Activated naive CD4-positive, alpha-beta T cell treated with anti-CD3 and anti-CD28 coated beads for 36 hours (primary cell): ENCODE data around the gene KLHL6. TPM values are rescaled to one million over a fixed set of nuclear protein-coding genes. Genes with fewer than 3 reads are reported as not detected.
"Not testable (repeated sequence)": the region's sequence is repeated elsewhere in the genome, so short reads cannot be mapped to it uniquely, and the experiment has no call there.

Source experiments
- CTCF ChIA-PET: fragments of 350-600 bp; sonication (Branson Sonifier 250); formaldehyde crosslinking; loops from one replicate; lab custom pipeline; 2021; ENCODE audit warnings: antibody characterized with exemption; lab: Charles Lee
- DNase-seq: peaks from one replicate; pipeline ENCODE4 v3.0.0-alpha.2; 2020
- H3K27ac Mint-ChIP-seq: one replicate; pipeline ENCODE4 v1.8.0; 2021; ENCODE audit warnings: mild to moderate bottlenecking, mixed read lengths
- H3K27me3 Mint-ChIP-seq: one replicate; pipeline ENCODE4 v1.8.0; 2021; ENCODE audit warnings: low read depth, mixed read lengths
- H3K36me3 Mint-ChIP-seq: one replicate; pipeline ENCODE4 v1.8.0; 2021; ENCODE audit warnings: low read depth, mixed read lengths
- H3K4me1 Mint-ChIP-seq: one replicate; pipeline ENCODE4 v1.8.0; 2021; ENCODE audit warnings: low read depth, mixed read lengths
- H3K4me3 Mint-ChIP-seq: one replicate; pipeline ENCODE4 v1.8.0; 2021; ENCODE audit warnings: mild to moderate bottlenecking, moderate library complexity, mixed read lengths
- H3K9me3 Mint-ChIP-seq: one replicate; pipeline ENCODE4 v1.8.0; 2021; ENCODE audit warnings: mixed read lengths
- intact Hi-C: fragments of 100-400 bp; cut with micrococcal nuclease; formaldehyde crosslinking; loops from one replicate; pipeline ENCODE4 v1.15.1; 2023
- total RNA-seq, 2 experiments: library from RNA; stranded (reverse); gene quantifications; one replicate each; pipeline ENCODE4 v1.2.3, GENCODE V29; 2021

KLHL6 gene
- total RNA-seq, 2 experiments from 2014 or later, result 82.3 to 82.4 TPM

DNA sequence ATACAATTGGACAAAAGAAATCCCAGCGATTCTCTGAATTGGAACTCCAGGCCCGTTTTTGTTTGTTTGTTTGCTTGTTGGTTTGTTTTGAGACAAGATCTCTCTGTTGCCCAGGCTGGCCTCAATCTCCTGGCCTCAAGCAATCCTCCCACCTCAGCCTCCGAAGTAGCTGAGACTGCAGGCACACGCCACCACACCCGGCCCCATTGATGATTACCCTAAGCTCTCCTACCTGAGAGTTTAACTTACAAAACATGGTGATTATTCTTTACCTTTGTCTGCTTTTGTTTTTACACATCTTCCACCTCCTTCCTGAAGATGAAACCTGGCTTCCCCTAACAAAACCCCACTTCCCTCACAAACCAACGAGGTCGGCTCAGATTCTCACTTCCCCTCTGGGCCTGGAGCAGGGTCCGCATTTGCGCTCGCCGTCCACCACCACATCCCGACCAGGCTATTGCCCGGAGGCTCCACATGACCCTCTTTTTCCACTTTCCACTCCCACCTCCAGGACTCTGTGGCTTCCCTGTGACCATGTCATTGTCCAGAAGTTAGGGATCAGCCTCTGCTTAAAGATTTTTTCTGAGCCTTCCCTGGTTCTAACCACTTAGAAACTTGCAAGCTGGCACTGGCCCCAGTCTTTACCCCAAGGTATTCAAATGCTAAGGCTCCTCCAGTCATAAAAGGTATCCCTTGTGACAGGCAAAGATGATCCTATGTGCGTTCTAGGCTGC, 14.8 kb downstream of the KLHL6 start:
- Mint-ChIP-seq H3K36me3 (peaks cover 34% of the 10 kb centered on the region), H3K4me3 (no peak overlapping the region), H3K27ac (peak overlapping the region; percentile 68), H3K27me3 (no peaks in the 10 kb centered on the region), H3K9me3 (no peaks in the 10 kb centered on the region), H3K4me1 (peaks cover 92% of the 10 kb centered on the region)
- intact Hi-C loops, result loop anchor here (1.0 kb wide), 1 partner anchor 24 kb away; no protein-coding TSS in a partner anchor
- CTCF ChIA-PET, result interaction anchor here (0.7 to 1.4 kb wide), 4 partner anchors 11 to 226 kb away, joined by 3 read pairs; no protein-coding TSS in a partner anchor
- no peak for DNase-seq

DNA sequence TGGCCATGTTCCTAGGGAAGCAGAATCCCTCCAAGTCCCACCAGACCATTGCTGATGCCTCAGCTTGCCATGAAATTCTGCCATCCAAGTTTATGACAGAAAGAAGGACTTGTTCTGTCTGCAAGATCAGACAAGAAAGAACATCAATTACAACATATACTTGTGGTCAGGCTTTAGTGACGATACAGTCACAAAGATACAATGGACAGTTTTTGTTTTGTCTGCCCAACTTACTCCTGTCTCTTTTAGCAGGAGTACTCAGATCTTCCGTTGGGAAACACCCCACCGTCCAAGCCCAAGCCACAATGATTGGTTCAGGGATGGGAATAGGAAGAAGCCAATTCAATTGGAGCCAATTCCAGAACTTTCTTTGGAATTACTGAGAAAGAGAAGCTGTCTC, 15.7 kb downstream of the KLHL6 start:
- Mint-ChIP-seq H3K4me3 (no peak overlapping the region), H3K36me3 (peaks cover 31% of the 10 kb centered on the region), H3K9me3 (no peaks in the 10 kb centered on the region), H3K4me1 (peaks cover 83% of the 10 kb centered on the region), H3K27me3 (no peaks in the 10 kb centered on the region), H3K27ac (no peak overlapping the region)
- DNase-seq, result no peak
- intact Hi-C loops, result no loop called here
- CTCF ChIA-PET, result interaction anchor here (0.7 to 1.5 kb wide), 3 partner anchors 12 to 64 kb away, joined by 3 read pairs; no protein-coding TSS in a partner anchor

- peaks cover 25% of the 10 kb centered on the region for H3K36me3 Mint-ChIP-seq
- CTCF ChIA-PET, result interaction anchor here (0.6 to 1.5 kb wide), 3 partner anchors 11 to 55 kb away, joined by 3 read pairs; no protein-coding TSS in a partner anchor
- H3K9me3 Mint-ChIP-seq, result no peaks in the 10 kb centered on the region
- peaks cover 79% of the 10 kb centered on the region for H3K4me1 Mint-ChIP-seq
- no peak overlapping the region for H3K4me3 Mint-ChIP-seq
- intact Hi-C loops, result no loop called here
- peak overlapping the region; percentile 50 for H3K27ac Mint-ChIP-seq
- DNase-seq, result no peak
- no peaks in the 10 kb centered on the region for H3K27me3 Mint-ChIP-seq
These were observed 17.0 kb downstream of the KLHL6 start for GRCh38 chr3:183538486-183538885.

DNA sequence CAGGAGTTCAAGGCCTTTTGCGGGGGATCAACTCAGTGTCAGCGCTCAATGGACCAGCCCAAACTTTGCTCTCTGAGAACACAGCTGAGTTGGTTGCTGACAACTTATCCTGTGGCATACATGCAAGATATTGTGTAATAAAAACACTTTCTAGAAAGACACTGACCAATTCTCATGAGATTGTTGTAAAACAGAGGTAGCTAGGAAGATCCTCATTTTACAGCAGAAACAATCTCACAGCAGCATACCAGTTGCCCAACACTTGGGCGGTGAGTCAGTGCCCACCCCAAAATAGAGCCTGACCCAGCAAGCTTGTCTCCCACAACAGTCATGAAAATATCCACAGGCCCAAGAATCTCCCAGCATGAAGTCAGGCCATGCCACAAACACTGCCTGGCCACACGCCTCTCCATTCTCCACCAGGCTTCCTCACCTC, 18.2 kb downstream of the KLHL6 start:
- no peak for DNase-seq
- Mint-ChIP-seq H3K27ac (no peak overlapping the region), H3K27me3 (no peaks in the 10 kb centered on the region), H3K36me3 (peaks cover 31% of the 10 kb centered on the region), H3K4me1 (peaks cover 79% of the 10 kb centered on the region), H3K4me3 (no peak overlapping the region), H3K9me3 (no peaks in the 10 kb centered on the region)
- CTCF ChIA-PET, result interaction anchor here (0.9 to 1.3 kb wide), 2 partner anchors 68 to 229 kb away, joined by 3 read pairs; no protein-coding TSS in a partner anchor
- intact Hi-C loops, result no loop called here

DNA sequence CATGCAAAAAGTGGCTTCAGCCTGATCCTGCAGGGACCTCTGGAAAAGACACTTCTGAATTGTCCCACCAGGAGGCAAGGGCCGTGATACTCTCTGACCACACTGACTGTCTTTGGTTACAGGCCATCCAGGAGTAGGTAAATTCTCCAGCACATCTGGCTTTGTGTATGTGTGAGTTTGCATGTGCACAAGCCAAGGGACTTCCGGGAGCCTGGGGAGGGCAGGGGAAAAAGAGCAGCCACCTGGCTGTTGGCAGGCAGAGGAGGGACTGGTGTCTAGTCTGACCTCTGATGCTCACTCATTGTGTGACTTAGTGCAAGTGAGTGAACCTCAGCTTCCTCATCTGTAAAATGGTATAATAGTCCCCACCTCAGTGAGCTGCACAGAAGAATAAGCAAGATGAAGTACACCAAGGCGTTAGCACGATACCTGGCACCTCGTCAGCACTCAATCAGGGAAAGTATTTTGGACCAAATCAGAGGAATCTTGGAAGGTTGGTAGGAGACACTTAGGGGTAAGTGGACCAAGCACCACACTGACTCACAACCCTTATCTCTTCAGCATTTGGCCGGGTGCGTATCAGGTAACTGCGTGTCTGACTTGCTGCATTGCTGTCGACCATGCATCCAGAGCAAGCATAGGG, 19.1 kb downstream of the KLHL6 start:
- H3K27ac Mint-ChIP-seq, result no peak overlapping the region
- H3K27me3 Mint-ChIP-seq, result no peaks in the 10 kb centered on the region
- CTCF ChIA-PET, result interaction anchor here (0.9 to 1.3 kb wide), 2 partner anchors 67 to 230 kb away, joined by 3 read pairs; no protein-coding TSS in a partner anchor
- H3K4me1 Mint-ChIP-seq, result peaks cover 71% of the 10 kb centered on the region
- intact Hi-C loops, result loop anchor here (1.0 kb wide), 1 partner anchor 8 kb away; no protein-coding TSS in a partner anchor
- H3K9me3 Mint-ChIP-seq, result no peaks in the 10 kb centered on the region
- no peak for DNase-seq
- H3K36me3 Mint-ChIP-seq, result peaks cover 30% of the 10 kb centered on the region
- H3K4me3 Mint-ChIP-seq, result no peak overlapping the region

DNA sequence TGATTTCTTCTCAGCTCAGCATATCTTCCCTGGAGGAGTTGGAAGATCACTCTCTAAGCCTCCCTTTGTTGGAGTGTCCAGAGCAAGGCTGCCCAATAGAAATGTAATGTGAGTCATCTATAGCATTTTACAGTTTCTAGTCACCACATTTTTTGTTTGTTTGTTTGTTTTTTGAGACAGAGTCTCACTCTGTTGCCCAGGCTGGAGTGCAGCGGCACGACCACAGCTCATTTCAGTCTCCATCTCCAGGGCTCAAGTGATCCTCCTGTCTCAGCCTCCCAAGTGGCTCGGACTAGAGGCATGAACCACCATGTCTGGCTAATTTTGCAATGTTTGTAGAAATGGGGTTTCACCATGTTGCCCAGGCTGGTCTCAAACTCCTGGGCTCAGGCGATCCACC, 21.3 kb downstream of the KLHL6 start:
- CTCF ChIA-PET, result no interaction called here

DNA sequence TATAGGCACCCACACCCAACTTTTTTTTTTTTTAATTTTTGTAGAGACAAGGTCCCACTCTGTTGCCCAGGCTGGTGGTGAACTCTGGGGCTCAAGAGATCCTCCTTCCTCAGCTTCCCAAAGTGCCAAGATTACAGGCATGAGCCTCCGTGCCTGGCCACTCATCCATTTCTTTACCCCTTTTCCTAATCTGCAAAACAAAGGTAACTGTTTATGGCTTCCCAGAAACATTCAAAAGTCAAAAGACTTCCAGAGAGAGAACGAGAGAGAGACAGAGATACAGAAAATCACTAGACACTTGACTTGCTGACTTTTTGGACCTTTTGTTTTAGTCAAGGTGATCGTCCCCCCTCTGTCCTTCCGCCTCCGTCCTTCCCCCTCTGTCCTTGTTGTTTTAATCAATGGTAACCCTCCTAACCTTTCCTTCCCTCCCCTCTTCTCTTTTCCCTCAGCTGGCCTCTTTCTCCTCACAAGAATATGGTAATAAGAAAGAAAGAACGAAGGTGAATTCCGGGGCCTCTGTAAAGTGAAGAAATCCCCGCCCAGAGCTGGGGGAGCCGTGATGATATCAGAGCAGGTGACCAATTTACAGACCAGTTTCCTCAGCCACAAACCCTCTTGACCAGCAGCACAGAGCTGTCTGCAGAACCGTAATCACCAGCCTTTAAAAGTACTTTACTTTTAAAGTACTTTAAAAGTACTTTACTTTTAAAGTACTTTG, 21.9 kb downstream of the KLHL6 start:
- Mint-ChIP-seq H3K4me3 (no peak overlapping the region), H3K36me3 (peaks cover 39% of the 10 kb centered on the region), H3K27me3 (no peaks in the 10 kb centered on the region), H3K9me3 (peaks cover 2% of the 10 kb centered on the region), H3K27ac (peak overlapping the region; percentile 69), H3K4me1 (peaks cover 57% of the 10 kb centered on the region)
- DNase-seq, result no peak
- intact Hi-C loops, result no loop called here
- CTCF ChIA-PET, result no interaction called here

More for the DNA sequence above, 21.3 kb downstream of the KLHL6 start:
- intact Hi-C loops, result no loop called here
- Mint-ChIP-seq H3K4me1 (peaks cover 63% of the 10 kb centered on the region), H3K9me3 (no peaks in the 10 kb centered on the region), H3K27ac (no peak overlapping the region), H3K27me3 (no peaks in the 10 kb centered on the region), H3K4me3 (no peak overlapping the region), H3K36me3 (peaks cover 34% of the 10 kb centered on the region)
- no peak for DNase-seq

- peaks cover 2% of the 10 kb centered on the region for H3K9me3 Mint-ChIP-seq
- peaks cover 57% of the 10 kb centered on the region for H3K4me1 Mint-ChIP-seq
- CTCF ChIA-PET, result no interaction called here
- DNase-seq, result no peak
- H3K27ac Mint-ChIP-seq, result peak overlapping the region; percentile 69
- peaks cover 42% of the 10 kb centered on the region for H3K36me3 Mint-ChIP-seq
- H3K27me3 Mint-ChIP-seq, result no peaks in the 10 kb centered on the region
- intact Hi-C loops, result no loop called here
- no peak overlapping the region for H3K4me3 Mint-ChIP-seq
These were observed 22.7 kb downstream of the KLHL6 start for GRCh38 chr3:183532620-183533411.

DNA sequence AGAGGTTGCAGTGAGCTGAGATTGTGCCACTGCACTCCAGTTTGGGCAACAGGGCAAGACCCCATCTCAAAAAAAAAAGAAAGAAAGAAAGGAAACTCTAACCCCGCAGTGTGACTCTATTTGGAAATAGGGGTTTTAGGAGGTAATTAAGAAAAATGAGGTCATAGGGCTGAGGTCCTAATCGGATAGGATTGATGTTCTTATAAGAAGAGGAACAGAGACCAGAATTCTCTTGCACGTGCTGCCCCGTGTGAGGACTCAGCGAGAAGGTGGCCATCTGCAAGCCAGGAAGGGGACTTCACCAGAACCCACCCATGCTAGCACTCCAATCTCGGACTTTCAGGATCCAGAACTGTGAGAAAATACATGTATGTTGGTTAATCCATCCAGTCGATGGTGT, 25.8 kb downstream of the KLHL6 start:
- no peak overlapping the region for H3K4me3 Mint-ChIP-seq
- no peaks in the 10 kb centered on the region for H3K27me3 Mint-ChIP-seq
- peaks cover 2% of the 10 kb centered on the region for H3K9me3 Mint-ChIP-seq
- CTCF ChIA-PET, result no interaction called here
- no peak for DNase-seq
- H3K36me3 Mint-ChIP-seq, result peaks cover 63% of the 10 kb centered on the region
- no peak overlapping the region for H3K27ac Mint-ChIP-seq
- intact Hi-C loops, result no loop called here
- H3K4me1 Mint-ChIP-seq, result peaks cover 61% of the 10 kb centered on the region

GRCh38 chr3:183529185-183529584, 26.3 kb downstream of the KLHL6 start:
- Mint-ChIP-seq H3K27me3 (no peaks in the 10 kb centered on the region), H3K4me1 (peaks cover 64% of the 10 kb centered on the region), H3K4me3 (no peak overlapping the region), H3K9me3 (peaks cover 2% of the 10 kb centered on the region), H3K36me3 (peaks cover 68% of the 10 kb centered on the region), H3K27ac (no peak overlapping the region)
- CTCF ChIA-PET, result no interaction called here
- intact Hi-C loops, result no loop called here
- DNase-seq, result no peak

DNA sequence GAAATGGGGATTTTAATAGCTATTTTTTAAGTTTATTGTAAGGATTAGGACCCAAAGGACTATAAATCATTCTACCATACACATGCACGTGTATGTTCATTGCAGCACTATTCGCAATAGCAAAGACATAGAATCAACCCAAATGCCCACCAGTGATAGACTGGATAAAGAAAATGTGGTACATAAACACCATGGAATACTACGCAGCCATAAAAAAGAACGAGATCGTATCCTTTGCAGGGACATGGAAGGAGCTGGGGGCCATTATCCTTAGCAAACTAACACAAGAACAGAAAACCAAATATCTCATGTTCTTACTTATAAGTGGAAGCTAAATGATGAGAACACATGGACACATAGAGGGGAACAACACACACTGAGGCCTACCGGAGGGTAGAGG, 26.7 kb downstream of the KLHL6 start:
- Mint-ChIP-seq H3K36me3 (peaks cover 70% of the 10 kb centered on the region), H3K27ac (peak overlapping the region; percentile 85), H3K4me1 (peaks cover 62% of the 10 kb centered on the region)
- H3K27me3 Mint-ChIP-seq, DNase-seq, CTCF ChIA-PET, H3K4me3 Mint-ChIP-seq, H3K9me3 Mint-ChIP-seq: not testable (repeated sequence)
- intact Hi-C loops, result loop anchor here (1.0 kb wide), 1 partner anchor 8 kb away; no protein-coding TSS in a partner anchor
